GM21515 (cell line): ENCODE measurements around the gene NCCRP1.
"Not testable (repeated sequence)": the region's sequence is repeated elsewhere in the genome, so short reads cannot be mapped to it uniquely, and the experiment has no call there.

Experiments
- ATAC-seq: cut with Tn5 transposase; IDR thresholded peaks from one replicate; pipeline ENCODE4 v1.9.1; 2021; ENCODE audit not compliant: unreplicated experiment

NCCRP1 gene

DNA sequence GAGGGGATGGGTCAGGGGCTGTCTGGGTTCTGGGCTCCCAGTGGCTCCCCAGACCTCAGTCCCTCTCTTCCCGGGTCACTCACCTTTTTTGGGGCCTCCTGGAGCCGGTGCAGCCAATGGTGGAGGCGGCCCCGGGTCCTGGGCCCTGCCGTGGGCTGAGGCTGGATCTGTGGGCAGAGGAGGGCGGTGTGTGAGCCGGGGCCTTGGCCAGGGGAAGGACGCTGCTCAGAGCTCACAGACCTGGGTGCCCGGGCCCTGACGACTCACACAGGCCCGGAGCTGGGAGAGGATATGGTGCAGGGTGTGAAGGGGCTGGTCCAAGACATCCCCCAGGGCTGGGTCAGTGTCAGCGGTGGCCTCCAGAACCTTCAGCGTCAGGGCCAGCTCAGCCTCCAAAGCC, 47.0 kb downstream of the NCCRP1 start:
- ATAC-seq = not testable (repeated sequence)

DNA sequence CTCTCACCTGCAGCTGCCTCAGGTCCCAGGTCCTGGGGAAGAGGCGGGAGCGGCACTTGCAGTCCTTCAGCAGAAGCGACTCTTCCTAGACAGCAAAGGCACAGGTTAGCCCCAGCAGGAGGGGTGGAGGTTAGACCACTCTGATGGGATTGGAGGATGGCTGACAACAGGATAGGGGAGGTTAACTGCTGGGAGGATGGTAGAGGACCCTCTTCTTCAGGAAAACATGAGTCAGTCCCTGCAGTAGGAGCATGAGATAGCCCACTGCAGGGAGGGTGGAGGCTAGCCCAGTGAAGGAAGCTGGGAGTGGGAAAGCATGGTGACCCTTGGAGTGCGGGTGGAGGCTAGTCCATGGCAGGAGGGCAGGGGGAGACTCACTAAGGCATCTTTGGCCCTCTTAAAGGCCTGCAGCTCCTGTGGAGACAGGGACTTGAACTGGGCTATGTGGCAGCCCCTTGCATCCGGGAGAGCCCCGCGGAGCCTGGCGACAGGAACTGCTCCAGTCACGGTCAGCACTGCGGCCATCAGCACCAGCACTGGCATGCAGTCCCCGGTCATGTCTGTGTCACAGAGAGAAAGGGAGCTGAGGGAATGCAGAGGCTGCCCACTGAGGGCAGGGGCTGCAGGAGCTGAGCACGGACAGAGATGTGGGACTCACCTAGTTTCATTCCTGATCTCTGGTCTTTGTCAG, 47.8 kb downstream of the NCCRP1 start, which contains the start of gene IFNL3:
IFNL3 (minus strand) TSS at position 597 of the 691 bp plus-strand sequence; CDS start at position 558, 39 bp downstream.
- not testable (repeated sequence) for ATAC-seq

DNA sequence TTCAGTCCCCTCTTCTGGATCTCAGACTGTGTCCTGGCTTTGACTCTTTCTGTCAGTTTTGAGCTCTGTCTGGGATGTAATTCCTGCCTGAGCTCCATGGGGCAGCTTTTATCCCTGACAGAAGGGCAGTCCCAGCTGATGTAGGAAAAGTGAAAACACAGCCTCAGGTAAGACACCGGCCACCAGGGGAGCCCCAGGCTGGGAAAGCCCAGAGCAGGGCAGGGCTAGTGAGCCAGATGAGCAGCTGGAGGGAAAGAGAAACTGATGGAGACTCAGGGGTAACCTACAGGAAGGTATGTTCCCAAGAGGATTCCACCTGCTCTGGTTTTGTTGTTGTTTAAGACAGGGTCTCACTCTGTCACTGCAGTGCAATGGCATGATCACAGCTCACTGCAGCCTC, 48.4 kb downstream of the NCCRP1 start:
- not testable (repeated sequence) for ATAC-seq

DNA sequence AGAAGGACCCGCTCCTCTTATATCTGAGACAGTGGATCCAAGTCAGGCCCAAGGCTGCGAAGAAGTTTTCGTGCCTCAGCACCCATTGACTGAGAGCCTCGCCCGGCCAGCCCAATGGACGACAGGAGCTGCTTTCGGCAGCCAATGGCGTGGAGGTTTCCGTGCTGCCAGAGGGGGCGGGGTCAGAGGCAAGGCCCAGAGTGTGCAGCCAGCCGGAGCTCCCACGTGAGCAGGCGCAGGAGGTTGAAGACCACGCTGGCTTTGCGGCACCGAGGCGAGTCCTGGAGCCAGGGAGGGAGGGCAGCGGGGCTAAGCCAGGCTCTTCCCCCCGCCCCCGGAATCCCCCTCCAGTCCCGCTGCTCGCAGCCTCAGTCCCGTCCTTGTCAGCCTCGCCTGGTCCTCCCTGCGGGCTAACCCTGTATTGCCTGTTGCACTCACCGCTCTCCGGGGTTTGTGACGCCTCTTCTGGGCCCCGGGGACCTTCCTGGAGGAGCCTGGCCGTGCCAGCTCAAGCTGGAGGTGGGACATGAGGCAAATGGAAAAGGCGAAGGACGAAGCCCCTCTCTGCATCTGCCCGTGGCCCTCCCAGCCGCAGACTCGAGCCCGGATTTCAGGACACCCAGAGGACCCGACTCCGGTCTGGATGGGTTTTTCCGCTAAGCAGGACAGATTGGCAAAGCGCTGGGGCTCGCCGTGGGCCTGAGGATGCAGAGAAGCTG, 50.3 kb downstream of the NCCRP1 start:
- no peak for ATAC-seq

DNA sequence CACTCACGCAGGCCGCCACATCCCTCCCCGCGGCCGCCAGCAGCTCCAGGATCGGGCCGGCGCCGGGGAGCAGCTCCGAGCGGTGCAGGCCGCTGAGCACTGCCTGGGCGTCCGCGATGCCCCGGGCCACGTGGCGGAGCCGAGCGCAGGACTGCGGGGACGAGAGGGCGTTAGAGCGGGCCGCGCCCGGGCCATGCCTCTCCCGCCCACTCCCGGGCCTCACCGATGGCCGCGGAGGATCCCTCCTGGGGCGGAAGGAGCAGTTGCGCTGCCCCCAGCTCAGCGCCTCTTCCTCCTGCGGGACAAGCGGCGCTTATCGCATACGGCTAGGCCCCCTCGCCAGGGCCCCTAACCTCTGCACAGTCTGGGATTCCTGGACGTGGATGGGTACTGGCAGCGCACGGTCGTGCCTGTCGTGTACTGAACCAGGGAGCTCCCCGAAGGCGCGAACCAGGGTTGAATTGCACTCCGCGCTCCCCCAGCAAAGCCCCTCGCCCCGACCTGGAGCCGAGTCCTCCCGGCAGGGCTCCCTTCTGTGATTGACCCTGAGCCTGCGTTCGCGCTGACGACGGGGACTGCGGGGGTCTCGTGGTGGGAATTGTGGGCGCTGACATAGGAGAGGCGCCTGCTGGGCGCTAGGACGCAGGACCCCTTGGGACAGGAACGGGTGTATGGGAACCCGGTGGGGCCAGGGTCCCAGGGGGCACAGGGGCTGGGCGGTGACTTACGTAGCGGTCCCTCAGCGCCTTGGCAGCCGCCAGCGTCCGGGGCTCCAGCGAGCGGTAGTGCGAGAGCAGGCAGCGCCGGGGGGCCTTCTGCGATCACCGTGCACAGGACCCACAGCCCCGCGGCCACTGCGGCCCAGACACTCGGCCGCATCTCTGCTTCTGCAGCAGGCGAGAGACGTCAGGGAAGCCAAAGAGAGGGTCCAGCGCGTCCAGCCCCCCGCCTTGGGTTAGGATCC, 51.2 kb downstream of the NCCRP1 start:
- ATAC-seq = no peak

DNA sequence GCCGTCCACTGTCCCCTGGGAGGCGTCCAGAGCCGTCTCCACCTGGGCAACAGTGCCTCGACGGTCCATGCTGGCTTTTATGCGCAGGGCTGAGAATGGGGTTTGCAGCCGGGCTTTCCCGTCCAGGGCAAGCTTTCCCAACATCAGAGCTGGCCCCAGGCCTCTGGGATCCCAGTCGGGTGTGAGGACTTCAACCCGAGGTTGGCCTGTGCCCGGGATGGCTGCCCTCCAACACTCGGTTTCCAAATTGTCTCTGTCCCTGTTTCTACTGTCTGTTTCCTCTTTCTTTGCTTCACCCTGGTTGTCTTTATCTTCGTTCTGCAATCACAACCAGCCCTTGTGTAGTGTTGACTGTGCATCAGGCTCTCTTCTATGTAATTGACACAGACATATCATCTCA, 52.0 kb downstream of the NCCRP1 start, which contains the start of gene IFNL4:
IFNL4 (minus strand) TSS at position 51 of the 400 bp plus-strand sequence.
- ATAC-seq = no peak

DNA sequence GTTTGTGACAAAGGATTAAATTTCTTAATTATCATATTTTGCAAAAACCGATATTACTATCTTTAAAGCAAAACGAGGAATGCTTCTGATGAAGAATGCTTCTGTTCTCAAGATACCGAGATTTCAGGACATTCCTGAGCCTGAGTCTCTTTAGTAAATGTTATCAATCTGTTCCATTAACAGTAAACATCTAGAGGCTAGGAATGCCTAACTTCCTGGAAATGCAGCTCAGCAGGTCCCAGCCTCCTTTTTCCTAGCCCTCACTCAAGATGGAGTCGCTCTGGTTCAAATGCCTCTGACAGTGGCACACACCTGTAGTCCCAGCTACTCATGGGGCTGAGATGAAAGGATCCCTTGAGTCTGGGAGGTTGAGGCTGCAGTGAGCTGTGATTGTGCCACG, 54.3 kb downstream of the NCCRP1 start:
- no peak for ATAC-seq
